SK-N-SH (cell line): ENCODE results near the gene CX3CR1. TPM values are rescaled to one million over a fixed set of nuclear protein-coding genes. Genes with fewer than 3 reads are reported as not detected.

Experiments
- CTCF ChIA-PET: fragments of 300-600, 350-600 bp; formaldehyde crosslinking; extraction: SDS; loops from one replicate; lab custom pipeline; 2021; lab: Yijun Ruan, JAX
- POLR2A ChIA-PET: fragments of 350-600 bp; sonication (Branson Sonifier 250); formaldehyde crosslinking; extraction: SDS; loops from one replicate; lab custom pipeline; 2020; ENCODE audit warnings: antibody characterized with exemption, inconsistent platforms; lab: Yijun Ruan, JAX
- DNase-seq: peaks from one replicate; pipeline ENCODE4 v3.0.0; 2012
- H2AFZ ChIP-seq: fragments of 200-600 bp; sonication (generic); 2 replicates; pipeline ENCODE4 v1.8.1; 2016; ENCODE audit warnings: antibody characterized with exemption, mild to moderate bottlenecking, low read depth
- H3F3A ChIP-seq: fragments of 200-600 bp; sonication (generic); replicated peaks from 2 replicates; pipeline ENCODE3; 2016; ENCODE audit warnings: antibody characterized with exemption, mild to moderate bottlenecking; ENCODE audit not compliant: insufficient read depth
- H3K27ac ChIP-seq, 2 experiments: fragments of 200-500 bp in 1 of 2; fragments of 200-600 bp in 1 of 2; sonication (Bioruptor generic) in 1 of 2; sonication (generic), shearing (Covaris generic) in 1 of 2; 2 replicates each; pipeline versions ENCODE4 v1.5.1 to v1.6.1; 2014 to 2016; ENCODE audit warnings: low read depth in 2 of 2, inconsistent platforms in 1 of 2, low read length in 1 of 2, mild to moderate bottlenecking in 1 of 2, mixed read lengths in 1 of 2
- H3K27me3 ChIP-seq: fragments of 200-600 bp; sonication (generic), shearing (Covaris generic); 2 replicates; pipeline ENCODE4 v1.6.1; 2016; ENCODE audit warnings: mixed run types; ENCODE audit not compliant: insufficient read depth
- H3K36me3 ChIP-seq, 2 experiments: fragments of 200-500 bp in 1 of 2; fragments of 200-600 bp in 1 of 2; sonication (Bioruptor generic) in 1 of 2; sonication (generic) in 1 of 2; replicated peaks in 1 of 2; 2 replicates each; pipeline versions ENCODE3 to v1.5.1; 2014 to 2016; ENCODE audit warnings: low read length in 1 of 2, mild to moderate bottlenecking in 1 of 2; ENCODE audit not compliant: insufficient read depth in 2 of 2, control insufficient read depth in 1 of 2
- H3K4me1 ChIP-seq, 2 experiments: fragments of 200-500 bp in 1 of 2; fragments of 200-600 bp in 1 of 2; sonication (Bioruptor generic) in 1 of 2; sonication (generic), shearing (Covaris generic) in 1 of 2; 2 replicates each; pipeline versions ENCODE4 v1.5.1 to v1.6.1; 2014 to 2016; ENCODE audit warnings: low read depth in 1 of 2, low read length in 1 of 2, mixed run types in 1 of 2; ENCODE audit not compliant: insufficient read depth in 2 of 2, control insufficient read depth in 1 of 2
- H3K4me2 ChIP-seq: fragments of 200-600 bp; sonication (generic), shearing (Covaris generic); 2 replicates; pipeline ENCODE4 v1.6.1; 2017; ENCODE audit warnings: mixed run types
- H3K4me3 ChIP-seq, 2 experiments: fragments of 200-500 bp in 1 of 2; fragments of 200-600 bp in 1 of 2; sonication (Bioruptor generic) in 1 of 2; sonication (generic), shearing (Covaris generic) in 1 of 2; 2 replicates each; pipeline versions ENCODE4 v1.5.1 to v1.8.1; 2014 to 2016; ENCODE audit warnings: low read depth in 2 of 2, inconsistent platforms in 1 of 2, low read length in 1 of 2, mild to moderate bottlenecking in 1 of 2, mixed read lengths in 1 of 2, moderate library complexity in 1 of 2
- H3K79me2 ChIP-seq: fragments of 200-600 bp; sonication (generic); 2 replicates; pipeline ENCODE4 v1.8.1; 2017; ENCODE audit warnings: mild to moderate bottlenecking; ENCODE audit not compliant: insufficient read depth
- H3K9ac ChIP-seq: fragments of 200-600 bp; sonication (generic); 2 replicates; pipeline ENCODE4 v1.6.1; 2017; ENCODE audit warnings: mixed run types
- H3K9me2 ChIP-seq: fragments of 200-600 bp; sonication (generic); 2 replicates; pipeline ENCODE4 v1.6.1; 2017; ENCODE audit warnings: mixed run types
- H3K9me3 ChIP-seq: fragments of 200-600 bp; sonication (generic); 2 replicates; pipeline ENCODE4 v1.6.1; 2017; ENCODE audit warnings: mixed run types, mild to moderate bottlenecking, moderate library complexity
- H4K20me1 ChIP-seq: fragments of 200-600 bp; sonication (generic); 2 replicates; pipeline ENCODE4 v1.6.1; 2017; ENCODE audit warnings: mild to moderate bottlenecking, mixed run types; ENCODE audit not compliant: insufficient read depth
- CHD2 ChIP-seq: fragments of 150-350 bp; IDR thresholded peaks from 2 replicates; pipeline ENCODE4 v1.6.1; 2018; ENCODE audit warnings: low read length; ENCODE audit not compliant: partially characterized antibody
- CTCF ChIP-seq: fragments of 200-600 bp; sonication (generic); IDR thresholded peaks from 2 replicates; pipeline ENCODE4 v1.6.1; 2017; ENCODE audit warnings: antibody characterized with exemption, mild to moderate bottlenecking, moderate library complexity
- FOSL2 ChIP-seq: IDR thresholded peaks from 2 replicates; pipeline ENCODE4 v1.4.0; 2012; ENCODE audit warnings: low read depth, mild to moderate bottlenecking, moderate library complexity, borderline replicate concordance
- FOXM1 ChIP-seq: IDR thresholded peaks from 2 replicates; pipeline ENCODE4 v1.4.0; 2012; ENCODE audit warnings: low read depth, mild to moderate bottlenecking
- GATA2 ChIP-seq: sonication (generic); formaldehyde crosslinking; IDR thresholded peaks from 2 replicates; pipeline ENCODE4 v1.5.0; 2020; ENCODE audit warnings: mild to moderate bottlenecking, missing genetic modification reagents
- IRF3 ChIP-seq: fragments of 150-350 bp; IDR thresholded peaks from 2 replicates; pipeline ENCODE4 v1.6.1; 2016; ENCODE audit warnings: mild to moderate bottlenecking, low read depth, low read length
- JUND ChIP-seq: IDR thresholded peaks from 2 replicates; pipeline ENCODE4 v1.4.0; 2012
- MXI1 ChIP-seq: IDR thresholded peaks from 2 replicates; pipeline ENCODE4 v1.6.1; 2012; ENCODE audit warnings: mild to moderate bottlenecking, low read depth, low read length, improper control_type of control experiment
- NRF1 ChIP-seq: IDR thresholded peaks from 2 replicates; pipeline ENCODE4 v1.6.1; 2012; ENCODE audit warnings: low read depth, mild to moderate bottlenecking, low read length
- RAD21 ChIP-seq: IDR thresholded peaks from 2 replicates; pipeline ENCODE4 v1.6.1; 2012; ENCODE audit warnings: mild to moderate bottlenecking, low read length
- RFX5 ChIP-seq: IDR thresholded peaks from 2 replicates; pipeline ENCODE4 v1.6.1; 2012; ENCODE audit warnings: mild to moderate bottlenecking, improper control_type of control experiment, low read length
- RXRA ChIP-seq: IDR thresholded peaks from 2 replicates; pipeline ENCODE4 v1.4.0; 2012; ENCODE audit warnings: low read depth, mild to moderate bottlenecking, borderline replicate concordance
- TAF1 ChIP-seq: IDR thresholded peaks from 2 replicates; pipeline ENCODE4 v1.6.1; 2012; ENCODE audit warnings: low read depth, mild to moderate bottlenecking, low read length, moderate library complexity, borderline replicate concordance
- TEAD4 ChIP-seq: IDR thresholded peaks from 2 replicates; pipeline ENCODE4 v1.4.0; 2012; ENCODE audit warnings: mild to moderate bottlenecking, borderline replicate concordance; ENCODE audit not compliant: insufficient read depth
- USF1 ChIP-seq: IDR thresholded peaks from 2 replicates; pipeline ENCODE4 v1.4.0; 2012; ENCODE audit warnings: low read depth, borderline replicate concordance
- YY1 ChIP-seq: IDR thresholded peaks from 2 replicates; pipeline ENCODE4 v1.4.0; 2012; ENCODE audit warnings: low read depth, mild to moderate bottlenecking
- ZBTB33 ChIP-seq: IDR thresholded peaks from 2 replicates; pipeline ENCODE4 v1.4.0; 2012; ENCODE audit warnings: low read depth, borderline replicate concordance
- whole genome bisulfite sequencing: methylation state at CpG from one replicate; pipeline ENCODE4 v1.1.6; 2017; ENCODE audit warnings: low lambda C conversion rate; 5-methylcytosine and 5-hydroxymethylcytosine counted together
- polyA plus RNA-seq, 3 experiments: library from polyadenylated mRNA; depleted of rRNA; stranded (reverse); fragments of >200 nt; gene quantifications; 2 replicates each; pipeline ENCODE4 v1.2.3, GENCODE V29; 2012
- TF ChIP-seq, protein P1 (sequence below): IDR thresholded peaks from 2 replicates; pipeline ENCODE4 v1.6.1; 2012; ENCODE audit warnings: mild to moderate bottlenecking, low read depth, low read length, moderate library complexity
- TF ChIP-seq, protein P2 (sequence below): IDR thresholded peaks from 2 replicates; pipeline ENCODE4; 2012
- TF ChIP-seq, protein P3 (sequence below): IDR thresholded peaks from 2 replicates; pipeline ENCODE4 v1.4.0; 2012; ENCODE audit warnings: low read depth

Gene CX3CR1
- polyA plus RNA-seq, 1 of the 3 experiments (the other 2 are of a cell fraction) = not detected

DNA sequence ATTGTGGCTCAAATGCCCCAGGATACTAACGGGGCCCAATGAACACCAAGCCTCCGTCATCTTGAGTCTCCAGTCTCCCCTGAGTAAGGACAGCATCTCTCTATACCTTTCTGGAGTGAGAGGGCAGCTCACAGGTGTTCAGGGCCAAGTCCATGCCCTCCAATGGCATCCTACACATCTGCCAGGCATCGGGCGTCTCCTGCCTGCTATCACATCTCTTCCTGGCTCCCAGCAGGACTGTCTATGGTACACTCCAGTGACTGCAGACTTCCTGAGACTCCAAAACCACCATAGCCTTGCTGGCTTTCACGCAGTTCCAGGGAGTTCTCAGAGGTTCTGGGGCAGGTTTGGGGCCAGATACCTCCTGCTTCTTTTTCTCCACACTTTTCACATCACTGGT, 28.3 kb downstream of the CX3CR1 start:
- POLR2A ChIA-PET = no interaction called here
- Histone ChIP-seq H3K9me2 (no peaks in the 10 kb centered on the region), H4K20me1 (no peaks in the 10 kb centered on the region), H2AFZ (no peak overlapping the region), H3K4me2 (no peak overlapping the region), H3K4me1 (0 out of 4 replicates have a peak, but pooled peaks cover 0 to 7% of the 10 kb centered on the region in 2 experiments), H3K4me3 (no peak overlapping the region), H3K27ac (no peak overlapping the region), H3K9me3 (no peaks in the 10 kb centered on the region), H3K27me3 (no peaks in the 10 kb centered on the region), H3K36me3 (no peaks in the 10 kb centered on the region), H3F3A (peaks cover 8% of the 10 kb centered on the region), H3K9ac (no peak overlapping the region), H3K79me2 (no peaks in the 10 kb centered on the region)
- no peak for TF ChIP-seq FOXM1
- TF ChIP-seq RFX5 = no peak
- no peak for TF ChIP-seq JUND
- TF ChIP-seq MXI1 = no peak
- TF ChIP-seq USF1 = no peak
- no peak for TF ChIP-seq TAF1
- TF ChIP-seq ZBTB33 = no peak
- TF ChIP-seq TEAD4 = no peak
- TF ChIP-seq RXRA = no peak
- no peak for TF ChIP-seq NRF1
- no peak for TF ChIP-seq YY1
- TF ChIP-seq, protein P1, sequence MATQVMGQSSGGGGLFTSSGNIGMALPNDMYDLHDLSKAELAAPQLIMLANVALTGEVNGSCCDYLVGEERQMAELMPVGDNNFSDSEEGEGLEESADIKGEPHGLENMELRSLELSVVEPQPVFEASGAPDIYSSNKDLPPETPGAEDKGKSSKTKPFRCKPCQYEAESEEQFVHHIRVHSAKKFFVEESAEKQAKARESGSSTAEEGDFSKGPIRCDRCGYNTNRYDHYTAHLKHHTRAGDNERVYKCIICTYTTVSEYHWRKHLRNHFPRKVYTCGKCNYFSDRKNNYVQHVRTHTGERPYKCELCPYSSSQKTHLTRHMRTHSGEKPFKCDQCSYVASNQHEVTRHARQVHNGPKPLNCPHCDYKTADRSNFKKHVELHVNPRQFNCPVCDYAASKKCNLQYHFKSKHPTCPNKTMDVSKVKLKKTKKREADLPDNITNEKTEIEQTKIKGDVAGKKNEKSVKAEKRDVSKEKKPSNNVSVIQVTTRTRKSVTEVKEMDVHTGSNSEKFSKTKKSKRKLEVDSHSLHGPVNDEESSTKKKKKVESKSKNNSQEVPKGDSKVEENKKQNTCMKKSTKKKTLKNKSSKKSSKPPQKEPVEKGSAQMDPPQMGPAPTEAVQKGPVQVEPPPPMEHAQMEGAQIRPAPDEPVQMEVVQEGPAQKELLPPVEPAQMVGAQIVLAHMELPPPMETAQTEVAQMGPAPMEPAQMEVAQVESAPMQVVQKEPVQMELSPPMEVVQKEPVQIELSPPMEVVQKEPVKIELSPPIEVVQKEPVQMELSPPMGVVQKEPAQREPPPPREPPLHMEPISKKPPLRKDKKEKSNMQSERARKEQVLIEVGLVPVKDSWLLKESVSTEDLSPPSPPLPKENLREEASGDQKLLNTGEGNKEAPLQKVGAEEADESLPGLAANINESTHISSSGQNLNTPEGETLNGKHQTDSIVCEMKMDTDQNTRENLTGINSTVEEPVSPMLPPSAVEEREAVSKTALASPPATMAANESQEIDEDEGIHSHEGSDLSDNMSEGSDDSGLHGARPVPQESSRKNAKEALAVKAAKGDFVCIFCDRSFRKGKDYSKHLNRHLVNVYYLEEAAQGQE = no peak
- TF ChIP-seq CTCF = no peak
- TF ChIP-seq GATA2 = no peak
- no peak for TF ChIP-seq IRF3
- no peak for TF ChIP-seq FOSL2
- TF ChIP-seq CHD2 = no peak
- TF ChIP-seq RAD21 = no peak
- TF ChIP-seq, protein P2, sequence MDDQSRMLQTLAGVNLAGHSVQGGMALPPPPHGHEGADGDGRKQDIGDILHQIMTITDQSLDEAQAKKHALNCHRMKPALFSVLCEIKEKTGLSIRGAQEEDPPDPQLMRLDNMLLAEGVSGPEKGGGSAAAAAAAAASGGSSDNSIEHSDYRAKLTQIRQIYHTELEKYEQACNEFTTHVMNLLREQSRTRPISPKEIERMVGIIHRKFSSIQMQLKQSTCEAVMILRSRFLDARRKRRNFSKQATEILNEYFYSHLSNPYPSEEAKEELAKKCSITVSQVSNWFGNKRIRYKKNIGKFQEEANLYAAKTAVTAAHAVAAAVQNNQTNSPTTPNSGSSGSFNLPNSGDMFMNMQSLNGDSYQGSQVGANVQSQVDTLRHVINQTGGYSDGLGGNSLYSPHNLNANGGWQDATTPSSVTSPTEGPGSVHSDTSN = no peak
- TF ChIP-seq, protein P3, sequence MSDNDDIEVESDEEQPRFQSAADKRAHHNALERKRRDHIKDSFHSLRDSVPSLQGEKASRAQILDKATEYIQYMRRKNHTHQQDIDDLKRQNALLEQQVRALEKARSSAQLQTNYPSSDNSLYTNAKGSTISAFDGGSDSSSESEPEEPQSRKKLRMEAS = no peak
- CTCF ChIA-PET = interaction anchor here (1.2 to 1.4 kb wide), 2 partner anchors 35 to 37 kb away, joined by 4 to 6 read pairs; no protein-coding TSS in a partner anchor
- no peak for DNase-seq
- WGBS = 16% methylated on average over 5 of the region's 5 CpGs
